KMS-11 (cell line): ENCODE results near the gene MEGF6.

Source experiments
- H2AFZ ChIP-seq: fragments of 200-600 bp; sonication (generic); 2 replicates; pipeline ENCODE4 v1.6.1; 2016; ENCODE audit warnings: antibody characterized with exemption, mixed run types, low read depth
- H3K27ac ChIP-seq: fragments of 200-600 bp; sonication (generic); 2 replicates; pipeline ENCODE4 v1.6.1; 2016; ENCODE audit warnings: mild to moderate bottlenecking, mixed run types
- H3K27me3 ChIP-seq: fragments of 200-600 bp; sonication (generic); 2 replicates; pipeline ENCODE4 v1.6.1; 2017; ENCODE audit warnings: mild to moderate bottlenecking, low read depth, mixed run types, moderate library complexity; ENCODE audit not compliant: insufficient read depth
- H3K36me3 ChIP-seq: fragments of 200-600 bp; sonication (generic); 2 replicates; pipeline ENCODE4 v1.6.1; 2017; ENCODE audit warnings: mild to moderate bottlenecking, mixed run types; ENCODE audit not compliant: insufficient read depth
- H3K4me1 ChIP-seq: fragments of 200-600 bp; sonication (generic); 2 replicates; pipeline ENCODE4 v1.6.1; 2016; ENCODE audit warnings: mild to moderate bottlenecking, low read depth, mixed run types; ENCODE audit not compliant: poor library complexity, severe bottlenecking
- H3K4me2 ChIP-seq: fragments of 200-600 bp; sonication (generic); 2 replicates; pipeline ENCODE4 v1.7.0; 2016; ENCODE audit warnings: mild to moderate bottlenecking, mixed run types
- H3K4me3 ChIP-seq: fragments of 200-600 bp; sonication (generic); IDR thresholded peaks from 2 replicates; pipeline ENCODE4 v1.6.1; 2017; ENCODE audit warnings: low read depth, low read length, mixed read lengths; ENCODE audit not compliant: insufficient read depth
- H3K79me2 ChIP-seq: fragments of 200-600 bp; sonication (generic); 2 replicates; pipeline ENCODE4 v1.6.1; 2016; ENCODE audit warnings: low read depth, mixed run types; ENCODE audit not compliant: insufficient read depth
- H3K9ac ChIP-seq: fragments of 200-600 bp; sonication (generic); 2 replicates; pipeline ENCODE4 v1.6.1; 2016; ENCODE audit warnings: mild to moderate bottlenecking, mixed run types
- H4K20me1 ChIP-seq: fragments of 200-600 bp; sonication (generic); 2 replicates; pipeline ENCODE4 v1.6.1; 2016; ENCODE audit warnings: mild to moderate bottlenecking, mixed run types; ENCODE audit not compliant: insufficient read depth
- CTCF ChIP-seq: fragments of 200-600 bp; sonication (generic); conservative IDR thresholded peaks from 2 replicates; pipeline ENCODE4 v1.6.1; 2017; ENCODE audit warnings: low read depth, mild to moderate bottlenecking, antibody characterized with exemption, low read length, moderate library complexity, mixed read lengths

MEGF6 gene

GRCh38 chr1:3498246-3498930, 112.9 kb downstream of the MEGF6 start:
- H3K4me1 ChIP-seq = no peaks in the 10 kb centered on the region
- H3K4me3 ChIP-seq = no peak overlapping the region
- no peak overlapping the region for H3K4me2 ChIP-seq
- no peaks in the 10 kb centered on the region for H3K36me3 ChIP-seq
- H3K9ac ChIP-seq = no peak overlapping the region
- TF ChIP-seq CTCF = no peak
- H2AFZ ChIP-seq = no peak overlapping the region
- no peaks in the 10 kb centered on the region for H3K79me2 ChIP-seq
- peaks cover 72% of the 10 kb centered on the region for H3K27me3 ChIP-seq
- H4K20me1 ChIP-seq = no peaks in the 10 kb centered on the region
- H3K27ac ChIP-seq = no peak overlapping the region

- no peak overlapping the region for H2AFZ ChIP-seq
- H3K36me3 ChIP-seq = no peaks in the 10 kb centered on the region
- H3K27me3 ChIP-seq = peaks cover 75% of the 10 kb centered on the region
- H3K4me1 ChIP-seq = no peaks in the 10 kb centered on the region
- no peak overlapping the region for H3K9ac ChIP-seq
- no peak overlapping the region for H3K4me2 ChIP-seq
- no peak overlapping the region for H3K4me3 ChIP-seq
- H3K79me2 ChIP-seq = no peaks in the 10 kb centered on the region
- TF ChIP-seq CTCF = no peak
- no peak overlapping the region for H3K27ac ChIP-seq
- H4K20me1 ChIP-seq = no peaks in the 10 kb centered on the region
Observed at GRCh38 chr1:3497521-3497920, 113.8 kb downstream of the MEGF6 start.

- Histone ChIP-seq H2AFZ (no peak overlapping the region), H3K36me3 (no peaks in the 10 kb centered on the region), H3K9ac (no peak overlapping the region), H4K20me1 (no peaks in the 10 kb centered on the region), H3K4me1 (no peaks in the 10 kb centered on the region), H3K79me2 (no peaks in the 10 kb centered on the region), H3K27ac (no peak overlapping the region), H3K4me3 (no peak overlapping the region), H3K27me3 (peaks cover 75% of the 10 kb centered on the region), H3K4me2 (no peak overlapping the region)
- no peak for TF ChIP-seq CTCF
Observed at GRCh38 chr1:3496916-3497315, 114.4 kb downstream of the MEGF6 start.

GRCh38 chr1:3495776-3496745, 115.2 kb downstream of the MEGF6 start:
- Histone ChIP-seq H3K27ac (no peak overlapping the region), H3K4me1 (no peaks in the 10 kb centered on the region), H3K27me3 (peaks cover 73% of the 10 kb centered on the region), H4K20me1 (no peaks in the 10 kb centered on the region), H3K4me3 (no peak overlapping the region), H3K9ac (no peak overlapping the region), H3K36me3 (no peaks in the 10 kb centered on the region), H2AFZ (no peak overlapping the region), H3K4me2 (no peak overlapping the region), H3K79me2 (no peaks in the 10 kb centered on the region)
- TF ChIP-seq CTCF = no peak
